GM12891 (cell line): ENCODE data around the gene LACRT.
"Not testable (repeated sequence)": the region's sequence is repeated elsewhere in the genome, so short reads cannot be mapped to it uniquely, and the experiment has no call there.

Experiments
- DNase-seq: peaks from one replicate; pipeline ENCODE4 v3.0.0; 2011; ENCODE audit warnings: low spot score; ENCODE audit not compliant: insufficient read length
- FAIRE-seq: peaks from 2 replicates; lab custom pipeline; 2011; peaks lifted over from hg19 to GRCh38; lab: Jason Lieb, UNC
- PAX5 ChIP-seq: IDR thresholded peaks from 2 replicates; pipeline ENCODE4 v1.6.1; 2011; ENCODE audit warnings: low read length, moderate library complexity, mild to moderate bottlenecking; ENCODE audit not compliant: insufficient read depth, severe bottlenecking
- POLR2A ChIP-seq: IDR thresholded peaks from 2 replicates; pipeline ENCODE4 v1.6.1; 2011; ENCODE audit warnings: low read depth, low read length, control low read depth
- POLR2AphosphoS5 ChIP-seq: IDR thresholded peaks from 2 replicates; pipeline ENCODE4 v1.6.1; 2011; ENCODE audit warnings: low read depth, low read length, control low read depth
- POU2F2 ChIP-seq: IDR thresholded peaks from 2 replicates; pipeline ENCODE4 v1.6.1; 2011; ENCODE audit warnings: low read depth, mild to moderate bottlenecking, control low read depth, low read length, moderate library complexity
- SPI1 ChIP-seq: IDR thresholded peaks from 2 replicates; pipeline ENCODE4 v1.6.1; 2011; ENCODE audit warnings: low read depth, low read length, control low read depth
- TAF1 ChIP-seq: IDR thresholded peaks from 2 replicates; pipeline ENCODE4 v1.6.1; 2011; ENCODE audit warnings: low read depth, low read length, control low read depth

The LACRT gene

GRCh38 chr12:54641089-54641488 is 6.4 kb upstream of the LACRT start:
- FAIRE-seq = peak; percentile 61
- no peak for TF ChIP-seq PAX5
- no peak for TF ChIP-seq TAF1
- no peak for TF ChIP-seq POLR2A
- no peak for TF ChIP-seq SPI1
- TF ChIP-seq POU2F2 = no peak
- TF ChIP-seq POLR2AphosphoS5 = no peak
- DNase-seq = no peak

DNA sequence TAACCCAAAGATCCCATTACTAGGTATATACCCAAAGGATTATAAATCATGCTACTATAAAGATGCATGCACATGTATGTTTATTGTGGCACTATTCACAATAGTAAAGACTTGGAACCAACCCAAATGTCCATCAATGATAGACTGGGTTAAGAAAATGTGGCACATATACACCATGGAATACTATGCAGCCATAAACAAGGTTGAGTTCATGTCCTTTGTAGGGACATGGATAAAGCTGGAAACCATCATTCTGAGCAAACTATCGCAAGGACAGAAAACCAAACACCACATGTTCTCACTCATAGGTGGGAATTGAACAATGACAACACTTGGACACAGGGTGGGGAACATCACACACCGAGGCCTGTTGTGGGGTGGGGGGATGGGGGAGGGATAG is 4.4 kb upstream of the LACRT start:
- not testable (repeated sequence) for FAIRE-seq, DNase-seq

GRCh38 chr12:54631988-54632728 is 2.5 kb downstream of the LACRT start:
- TF ChIP-seq POLR2AphosphoS5 = no peak
- TF ChIP-seq POLR2A = no peak
- TF ChIP-seq SPI1 = no peak
- TF ChIP-seq PAX5 = no peak
- TF ChIP-seq POU2F2 = no peak
- no peak for TF ChIP-seq TAF1
- no peak for DNase-seq
- FAIRE-seq = no peak

- DNase-seq (no peak), FAIRE-seq (no peak)
- TF ChIP-seq POLR2AphosphoS5 (no peak), POU2F2 (no peak), SPI1 (no peak), TAF1 (no peak), POLR2A (no peak), PAX5 (no peak)
Observed at GRCh38 chr12:54631551-54631950, 3.1 kb downstream of the LACRT start.

DNA sequence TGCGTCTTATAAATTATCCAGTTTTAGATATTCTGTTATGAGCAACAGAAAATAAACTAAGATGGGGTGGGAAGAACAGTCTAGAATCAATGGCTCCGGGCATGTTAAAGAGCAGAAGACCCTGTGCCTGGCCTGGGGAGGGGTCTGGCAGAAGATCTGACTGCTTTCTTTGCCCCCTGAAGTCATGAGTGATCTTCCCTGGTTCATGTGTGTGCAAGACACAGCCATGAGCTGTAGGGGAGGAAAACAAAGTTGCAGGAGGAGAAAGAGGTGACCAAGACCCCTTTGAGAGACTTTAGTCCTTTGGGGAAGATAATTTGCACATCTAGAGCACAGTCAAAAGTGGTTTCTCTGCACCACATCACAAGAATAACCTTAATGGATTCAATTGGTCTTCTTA is 4.8 kb downstream of the LACRT start:
- no peak for FAIRE-seq
- TF ChIP-seq PAX5 = no peak
- no peak for TF ChIP-seq POLR2A
- no peak for TF ChIP-seq TAF1
- no peak for TF ChIP-seq POU2F2
- TF ChIP-seq POLR2AphosphoS5 = no peak
- TF ChIP-seq SPI1 = no peak
- DNase-seq = no peak

DNA sequence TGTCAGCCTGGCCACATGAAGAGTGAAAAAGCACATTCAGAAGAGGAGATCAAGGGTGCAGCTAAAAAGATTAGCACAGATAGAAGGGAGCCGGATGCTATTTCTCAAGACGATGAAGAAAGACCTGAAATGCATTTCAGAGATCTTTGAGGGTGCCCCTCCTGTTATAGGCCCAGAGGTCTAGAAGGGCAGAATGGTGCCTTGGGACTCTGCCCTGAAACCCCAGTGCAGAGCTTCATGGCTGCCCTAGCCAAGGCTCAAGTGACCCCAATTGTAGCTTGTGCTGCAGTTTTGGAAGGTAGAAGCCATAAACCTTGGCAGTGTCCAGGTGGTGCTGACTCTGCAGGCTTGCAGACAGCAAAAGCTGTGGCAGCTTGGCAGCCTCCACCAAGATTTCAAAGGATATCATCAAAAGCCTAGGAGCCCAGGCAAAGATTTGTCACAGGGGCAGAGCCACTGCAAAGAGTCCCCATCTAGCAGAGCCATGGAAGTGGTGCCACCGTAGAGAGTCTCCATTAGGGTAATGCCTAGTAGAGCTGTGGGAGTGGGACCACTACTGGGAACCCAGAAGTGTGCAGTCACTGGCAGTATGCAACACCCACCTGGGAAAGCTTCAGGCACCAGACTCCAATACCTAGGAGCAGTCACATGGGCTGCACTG is 6.4 kb downstream of the LACRT start:
- FAIRE-seq = no peak
- TF ChIP-seq TAF1 (no peak), POLR2A (no peak), POLR2AphosphoS5 (no peak), PAX5 (no peak), SPI1 (no peak)
- no peak for DNase-seq

DNA sequence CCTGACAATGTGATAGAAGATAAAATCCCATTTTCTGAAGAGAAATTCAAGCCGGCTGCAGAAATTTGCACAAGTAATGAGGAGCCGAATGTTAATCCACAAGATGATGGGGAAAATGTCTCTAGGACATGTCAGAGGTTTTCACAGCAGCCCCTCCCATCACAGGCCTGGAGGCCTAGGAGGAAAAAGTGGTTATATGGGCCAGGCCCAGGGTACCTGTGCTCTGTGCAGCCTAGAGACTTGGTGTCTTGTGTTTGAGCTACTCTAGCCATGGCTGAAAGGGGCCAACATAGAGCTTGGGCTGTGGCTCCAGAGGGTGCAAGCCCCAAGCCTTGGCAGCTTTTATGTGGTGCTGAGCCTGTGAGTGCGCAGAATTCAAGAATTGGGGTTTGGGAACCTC is 7.4 kb downstream of the LACRT start:
- DNase-seq = no peak
- TF ChIP-seq POLR2AphosphoS5 (no peak), SPI1 (no peak), PAX5 (no peak), TAF1 (no peak), POLR2A (no peak), POU2F2 (no peak)
- no peak for FAIRE-seq

DNA sequence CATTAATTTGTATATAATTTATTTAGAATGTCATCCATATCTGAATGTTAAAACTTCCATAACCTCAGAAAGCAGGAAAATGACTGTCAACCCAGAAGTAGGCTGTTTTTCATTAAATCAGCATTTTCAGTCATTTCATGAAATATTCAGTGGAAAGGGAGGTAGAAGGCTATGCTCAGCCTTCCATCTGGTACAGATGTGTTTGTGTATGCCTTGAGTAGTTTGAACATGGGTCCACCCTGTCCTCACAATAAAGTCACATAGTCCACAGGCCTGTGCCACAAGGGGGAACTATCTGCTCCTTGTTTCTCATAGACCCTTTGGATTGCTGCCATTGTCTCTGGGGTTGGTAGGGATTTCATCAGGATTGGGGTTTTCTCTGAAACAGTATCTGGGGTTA is 9.1 kb downstream of the LACRT start:
- DNase-seq (no peak), FAIRE-seq (no peak)
- TF ChIP-seq SPI1 = no peak
- TF ChIP-seq POLR2A = no peak

GRCh38 chr12:54624315-54625279 is 10.1 kb downstream of the LACRT start:
- no peak for FAIRE-seq

More at GRCh38 chr12:54624315-54625279, 10.1 kb downstream of the LACRT start:
- DNase-seq = no peak
- TF ChIP-seq POLR2A (no peak), POLR2AphosphoS5 (no peak), PAX5 (no peak), SPI1 (no peak), TAF1 (no peak), POU2F2 (no peak)
